Measurements from ENCODE around the gene MAEA.
"Not testable (repeated sequence)": the region's sequence is repeated elsewhere in the genome, so short reads cannot be mapped to it uniquely, and the experiment has no call there.

MAEA gene

GRCh38 chr4:1321946-1322650 lies 32.4 kb downstream of the MAEA start:
- H3K36me3 ChIP-seq (ENCODE audit: insufficient read depth, insufficient read length, low read length), result peaks cover 88% of the 10 kb centered on the region
- no peak overlapping the region for H3K9ac ChIP-seq (ENCODE audit: insufficient read length, low read depth)
- peaks cover 3% of the 10 kb centered on the region for H3K4me1 ChIP-seq (ENCODE audit: insufficient read depth, insufficient read length)
- H3K4me3 ChIP-seq (ENCODE audit: insufficient read length, low read depth), result no peak overlapping the region
- DNase-seq (ENCODE audit: low read depth, low spot score), result no peak
- H3K9me3 ChIP-seq (ENCODE audit: insufficient read depth, low read length), result no peaks in the 10 kb centered on the region
- TF ChIP-seq ZNF274 (IDR thresholded peaks at IDR 0.05; ENCODE audit: low read depth, low read length), result no peak
- no peak for TF ChIP-seq YY1 (IDR thresholded peaks at IDR 0.05; ENCODE audit: insufficient read depth, insufficient read length)
- TF ChIP-seq SUZ12 (IDR thresholded peaks at IDR 0.05; ENCODE audit: extremely low read depth, insufficient read depth, insufficient read length), result no peak
- no peaks in the 10 kb centered on the region for H3K27me3 ChIP-seq (ENCODE audit: insufficient read depth, insufficient read length)

GRCh38 chr4:1323280-1323634 lies 33.6 kb downstream of the MAEA start:
- Histone ChIP-seq H3K4me3 (ENCODE audit: insufficient read length, low read depth) (no peak overlapping the region), H3K9me3 (ENCODE audit: insufficient read depth, low read length) (no peaks in the 10 kb centered on the region), H3K36me3 (ENCODE audit: insufficient read depth, insufficient read length, low read length) (peaks cover 88% of the 10 kb centered on the region), H3K27me3 (ENCODE audit: insufficient read depth, insufficient read length) (no peaks in the 10 kb centered on the region), H3K4me1 (ENCODE audit: insufficient read depth, insufficient read length) (peaks cover under 1% of the 10 kb centered on the region), H3K9ac (ENCODE audit: insufficient read length, low read depth) (no peak overlapping the region)
- DNase-seq (ENCODE audit: low read depth, low spot score), result no peak
- TF ChIP-seq YY1 (IDR thresholded peaks at IDR 0.05; ENCODE audit: insufficient read depth, insufficient read length) (no peak), ZNF274 (IDR thresholded peaks at IDR 0.05; ENCODE audit: low read depth, low read length) (no peak), SUZ12 (IDR thresholded peaks at IDR 0.05; ENCODE audit: extremely low read depth, insufficient read depth, insufficient read length) (no peak)

- H3K36me3 ChIP-seq (ENCODE audit: insufficient read depth, insufficient read length, low read length), result peaks cover 88% of the 10 kb centered on the region
- no peak for TF ChIP-seq SUZ12 (IDR thresholded peaks at IDR 0.05; ENCODE audit: extremely low read depth, insufficient read depth, insufficient read length)
- no peak for TF ChIP-seq YY1 (IDR thresholded peaks at IDR 0.05; ENCODE audit: insufficient read depth, insufficient read length)
- TF ChIP-seq ZNF274 (IDR thresholded peaks at IDR 0.05; ENCODE audit: low read depth, low read length), result no peak
- DNase-seq (ENCODE audit: low read depth, low spot score), result no peak
These were observed 34.1 kb downstream of the MAEA start for GRCh38 chr4:1323635-1324442.

GRCh38 chr4:1324443-1325175 lies 34.9 kb downstream of the MAEA start:
- peaks cover 89% of the 10 kb centered on the region for H3K36me3 ChIP-seq (ENCODE audit: insufficient read depth, insufficient read length, low read length)
- not testable (repeated sequence) for DNase-seq (ENCODE audit: low read depth, low spot score)

More at GRCh38 chr4:1323635-1324442, 34.1 kb downstream of the MAEA start:
- H3K9me3 ChIP-seq (ENCODE audit: insufficient read depth, low read length), result no peaks in the 10 kb centered on the region
- H3K4me1 ChIP-seq (ENCODE audit: insufficient read depth, insufficient read length), result no peaks in the 10 kb centered on the region
- H3K9ac ChIP-seq (ENCODE audit: insufficient read length, low read depth), result no peak overlapping the region
- H3K27me3 ChIP-seq (ENCODE audit: insufficient read depth, insufficient read length), result no peaks in the 10 kb centered on the region
- no peak overlapping the region for H3K4me3 ChIP-seq (ENCODE audit: insufficient read length, low read depth)

GRCh38 chr4:1325176-1325480 lies 35.4 kb downstream of the MAEA start:
- H3K36me3 ChIP-seq (ENCODE audit: insufficient read depth, insufficient read length, low read length), result peaks cover 94% of the 10 kb centered on the region
- H3K4me1 ChIP-seq (ENCODE audit: insufficient read depth, insufficient read length), result peaks cover 3% of the 10 kb centered on the region
- H3K9me3 ChIP-seq (ENCODE audit: insufficient read depth, low read length), result no peaks in the 10 kb centered on the region
- no peak overlapping the region for H3K9ac ChIP-seq (ENCODE audit: insufficient read length, low read depth)
- no peaks in the 10 kb centered on the region for H3K27me3 ChIP-seq (ENCODE audit: insufficient read depth, insufficient read length)
- no peak for DNase-seq (ENCODE audit: low read depth, low spot score)
- H3K4me3 ChIP-seq (ENCODE audit: insufficient read length, low read depth), result no peak overlapping the region
- TF ChIP-seq ZNF274 (IDR thresholded peaks at IDR 0.05; ENCODE audit: low read depth, low read length), result no peak
- TF ChIP-seq SUZ12 (IDR thresholded peaks at IDR 0.05; ENCODE audit: extremely low read depth, insufficient read depth, insufficient read length), result no peak
- no peak for TF ChIP-seq YY1 (IDR thresholded peaks at IDR 0.05; ENCODE audit: insufficient read depth, insufficient read length)

More at GRCh38 chr4:1324443-1325175, 34.9 kb downstream of the MAEA start:
- not testable (repeated sequence) for H3K4me3 ChIP-seq (ENCODE audit: insufficient read length, low read depth); H3K4me1 ChIP-seq (ENCODE audit: insufficient read depth, insufficient read length); H3K27me3 ChIP-seq (ENCODE audit: insufficient read depth, insufficient read length); H3K9me3 ChIP-seq (ENCODE audit: insufficient read depth, low read length); H3K9ac ChIP-seq (ENCODE audit: insufficient read length, low read depth)

GRCh38 chr4:1325681-1326635 lies 36.3 kb downstream of the MAEA start:
- no peaks in the 10 kb centered on the region for H3K27me3 ChIP-seq (ENCODE audit: insufficient read depth, insufficient read length)

More at GRCh38 chr4:1325681-1326635, 36.3 kb downstream of the MAEA start:
- DNase-seq (ENCODE audit: low read depth, low spot score), result no peak
- TF ChIP-seq ZNF274 (IDR thresholded peaks at IDR 0.05; ENCODE audit: low read depth, low read length) (no peak), SUZ12 (IDR thresholded peaks at IDR 0.05; ENCODE audit: extremely low read depth, insufficient read depth, insufficient read length) (no peak), YY1 (IDR thresholded peaks at IDR 0.05; ENCODE audit: insufficient read depth, insufficient read length) (no peak)
- no peak overlapping the region for H3K4me3 ChIP-seq (ENCODE audit: insufficient read length, low read depth)
- H3K4me1 ChIP-seq (ENCODE audit: insufficient read depth, insufficient read length), result peaks cover 3% of the 10 kb centered on the region
- peak overlapping the region; percentile 42 for H3K9ac ChIP-seq (ENCODE audit: insufficient read length, low read depth)
- H3K36me3 ChIP-seq (ENCODE audit: insufficient read depth, insufficient read length, low read length), result peaks cover 96% of the 10 kb centered on the region
- H3K9me3 ChIP-seq (ENCODE audit: insufficient read depth, low read length), result no peaks in the 10 kb centered on the region
